H54 (cell line): ENCODE measurements around the gene DLG2.
"Not testable (repeated sequence)": the region's sequence is repeated elsewhere in the genome, so short reads cannot be mapped to it uniquely, and the experiment has no call there.

Source experiments
- DNase-seq: peaks from one replicate; pipeline ENCODE4 v3.0.0; 2011; ENCODE audit warnings: low spot score, mixed read lengths; ENCODE audit not compliant: insufficient read length
- FAIRE-seq: peaks from 3 replicates; lab custom pipeline; 2011; peaks lifted over from hg19 to GRCh38; lab: Jason Lieb, UNC
- POLR2A ChIP-seq: IDR thresholded peaks from 2 replicates; pipeline ENCODE4 v1.6.1; 2011; ENCODE audit warnings: low read depth, mild to moderate bottlenecking, low read length

The DLG2 gene

GRCh38 chr11:85619499-85619898 is 7.6 kb downstream of the DLG2 start:
- no peak for TF ChIP-seq POLR2A
- FAIRE-seq (peak; percentile 75), DNase-seq (no peak)

GRCh38 chr11:85611643-85612042 is 15.5 kb downstream of the DLG2 start:
- not testable (repeated sequence) for FAIRE-seq, DNase-seq

DNA sequence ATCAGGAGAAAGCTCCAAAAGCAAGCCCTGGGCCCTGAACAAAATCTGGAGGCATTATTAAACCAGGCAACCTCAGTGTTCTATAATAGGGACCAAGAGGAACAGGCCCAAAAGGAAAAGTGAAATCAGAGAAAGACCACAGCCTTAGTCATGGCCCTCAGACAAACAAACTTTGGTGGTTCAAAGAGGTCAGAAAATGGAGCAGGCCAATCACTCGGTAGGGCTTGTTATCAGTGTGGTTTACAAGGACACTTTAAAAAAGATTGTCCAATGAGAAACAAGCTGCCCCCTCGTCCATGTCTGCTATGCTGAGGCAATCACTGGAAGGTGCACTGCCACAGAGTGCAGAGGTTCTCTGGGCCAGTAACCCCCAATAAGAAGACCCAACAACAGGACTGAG is 17.9 kb downstream of the DLG2 start:
- not testable (repeated sequence) for FAIRE-seq, DNase-seq

- FAIRE-seq, DNase-seq: not testable (repeated sequence)
Observed at GRCh38 chr11:85608621-85609020, 18.5 kb downstream of the DLG2 start.

- not testable (repeated sequence) for FAIRE-seq, DNase-seq
Observed at GRCh38 chr11:85606237-85606636, 20.9 kb downstream of the DLG2 start.

GRCh38 chr11:85603220-85603619 is 23.9 kb downstream of the DLG2 start:
- TF ChIP-seq POLR2A: no peak
- FAIRE-seq (no peak), DNase-seq (no peak)

- DNase-seq (no peak), FAIRE-seq (no peak)
Observed at GRCh38 chr11:85602526-85603213, 24.5 kb downstream of the DLG2 start.

DNA sequence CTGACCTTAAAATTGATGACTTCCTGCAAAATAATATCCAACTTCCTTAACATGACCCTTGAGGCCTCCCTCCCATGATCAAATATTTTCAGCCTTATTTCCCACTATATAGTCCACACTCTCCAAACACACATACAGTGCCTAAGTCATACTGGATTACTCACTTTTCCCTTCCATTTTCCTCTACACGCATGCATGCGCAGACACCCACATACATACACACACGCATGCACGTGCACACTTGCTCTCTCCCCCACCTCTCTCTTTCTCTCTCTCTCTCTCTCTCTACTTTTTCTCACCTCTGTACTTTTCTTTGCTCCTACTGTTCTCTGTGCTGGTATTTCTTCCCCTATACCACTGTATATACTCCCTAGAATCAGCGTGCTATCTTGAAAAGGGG is 28.1 kb downstream of the DLG2 start:
- no peak for FAIRE-seq
- no peak for TF ChIP-seq POLR2A
- DNase-seq: no peak

More at GRCh38 chr11:85602526-85603213, 24.5 kb downstream of the DLG2 start:
- TF ChIP-seq POLR2A: no peak

GRCh38 chr11:85596886-85597285 is 30.3 kb downstream of the DLG2 start:
- DNase-seq (no peak), FAIRE-seq (peak; percentile 64)

GRCh38 chr11:85595285-85595884 is 31.8 kb downstream of the DLG2 start:
- peak; percentile 90 for FAIRE-seq
- TF ChIP-seq POLR2A: no peak
- DNase-seq: peak; percentile 10

More at GRCh38 chr11:85596886-85597285, 30.3 kb downstream of the DLG2 start:
- TF ChIP-seq POLR2A: no peak

DNA sequence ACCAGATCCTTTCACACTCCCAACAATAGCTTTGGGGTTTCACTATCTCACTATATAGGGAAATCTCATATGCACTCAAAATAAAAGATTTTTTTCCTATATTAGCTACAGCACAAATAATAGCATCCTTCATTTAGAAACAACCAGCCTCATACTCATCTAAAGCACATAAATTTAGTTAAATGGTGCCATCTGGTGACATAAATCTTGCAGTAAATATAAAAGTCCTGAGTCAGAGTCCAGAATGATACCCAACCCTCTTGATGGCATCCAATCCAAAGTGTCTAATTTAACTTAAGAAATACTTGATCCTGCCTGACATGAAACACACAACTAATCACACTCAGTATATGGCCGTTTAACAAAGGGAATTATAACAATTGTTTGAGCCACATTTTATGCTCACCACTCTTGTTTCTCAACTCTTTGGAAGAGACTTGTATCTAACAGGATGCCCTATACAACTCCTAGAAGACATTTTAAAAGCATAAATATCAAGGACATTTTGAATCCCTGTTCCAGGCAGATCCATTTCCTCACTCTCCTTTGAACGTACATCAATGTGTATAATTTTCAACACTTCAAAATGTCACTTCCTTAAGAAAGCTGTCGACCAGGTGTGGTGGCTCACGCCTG is 36.2 kb downstream of the DLG2 start:
- FAIRE-seq: peak; percentile 84
- TF ChIP-seq POLR2A: no peak
- no peak for DNase-seq

GRCh38 chr11:85589373-85589772 is 37.8 kb downstream of the DLG2 start:
- TF ChIP-seq POLR2A: no peak
- no peak for DNase-seq
- no peak for FAIRE-seq

- DNase-seq: no peak
- TF ChIP-seq POLR2A: no peak
- no peak for FAIRE-seq
Observed at GRCh38 chr11:85582111-85582510, 45.0 kb downstream of the DLG2 start.

DNA sequence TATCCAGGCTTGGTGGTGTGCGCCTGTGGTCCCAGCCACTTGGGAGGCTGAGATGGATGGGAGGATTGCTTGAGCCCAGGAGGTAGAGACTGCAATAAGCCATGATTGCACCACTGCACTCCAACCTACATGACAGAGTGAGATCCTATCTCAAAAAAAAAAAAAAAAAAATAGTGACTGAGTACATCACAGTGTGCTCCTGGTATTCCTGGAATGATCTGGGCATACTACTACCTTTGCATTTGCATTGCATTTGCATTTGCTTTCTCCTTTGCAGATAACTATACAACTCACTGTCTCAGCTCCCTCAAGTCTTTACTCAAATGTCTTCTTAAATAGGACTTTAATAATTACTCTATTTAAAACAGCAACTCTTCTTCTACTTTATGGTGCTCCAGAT is 51.8 kb downstream of the DLG2 start:
- no peak for FAIRE-seq
- DNase-seq: no peak
- no peak for TF ChIP-seq POLR2A

DNA sequence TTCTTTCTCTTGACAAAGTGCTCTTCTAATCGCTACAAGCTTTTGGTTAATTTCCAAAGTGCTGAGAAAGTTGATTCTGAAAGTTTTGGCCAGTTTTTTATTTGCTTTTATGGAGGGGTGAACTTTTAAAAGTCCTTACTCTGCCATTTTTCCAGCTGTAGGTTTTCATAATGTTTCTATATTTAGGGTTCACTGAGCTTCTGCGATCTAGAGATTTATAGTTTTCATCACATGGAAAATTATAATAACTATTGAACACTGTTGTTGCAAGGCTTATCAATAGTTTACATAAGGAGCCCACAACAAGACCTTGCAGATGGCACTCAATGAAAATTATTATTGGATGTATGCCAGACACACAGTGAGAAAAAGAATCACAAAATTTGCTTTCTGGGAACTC is 55.1 kb downstream of the DLG2 start:
- FAIRE-seq (no peak), DNase-seq (no peak)
- TF ChIP-seq POLR2A: no peak
